RPMI7951 (cell line): ENCODE results near the gene BIK. TPM values are rescaled to one million over a fixed set of nuclear protein-coding genes. Genes with fewer than 3 reads are reported as not detected.
"Not testable (repeated sequence)": the region's sequence is repeated elsewhere in the genome, so short reads cannot be mapped to it uniquely, and the experiment has no call there.

ENCODE experiments used
- DNase-seq: peaks from one replicate; pipeline ENCODE4 v3.0.0-alpha.2; 2012; ENCODE audit warnings: low read depth
- total RNA-seq: library from RNA; depleted of rRNA; stranded (reverse); fragments of >200 nt; shearing (Covaris generic); gene quantifications from 2 replicates; pipeline ENCODE4 v1.2.3, GENCODE V29; 2014

The BIK gene
- total RNA-seq, 1 experiment from 2014 or later = not detected

- no peak for DNase-seq
These were observed 24.0 kb downstream of the BIK start for GRCh38 chr22:43134553-43134952.

GRCh38 chr22:43135565-43135964, 25.0 kb downstream of the BIK start:
- no peak for DNase-seq

DNA sequence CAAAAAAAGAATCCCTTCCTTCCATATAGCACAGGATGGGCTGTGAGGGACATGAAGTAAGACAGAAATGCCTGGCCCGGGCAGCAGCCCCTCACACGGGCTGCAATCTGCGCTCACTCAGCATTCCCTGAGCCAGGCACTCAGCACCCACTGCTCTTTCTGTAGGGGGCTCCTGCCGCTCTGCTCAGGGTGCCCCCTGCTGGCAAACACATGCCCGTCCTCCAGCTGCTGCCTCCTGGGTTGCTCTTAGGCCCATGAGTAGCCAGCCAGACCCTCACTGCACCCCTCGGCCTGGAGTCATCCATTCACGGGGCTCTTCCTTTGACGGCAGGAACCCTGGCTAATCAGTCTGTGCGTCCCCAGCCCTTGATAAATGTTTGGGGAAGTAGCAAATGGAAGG, 25.7 kb downstream of the BIK start:
- no peak for DNase-seq

DNA sequence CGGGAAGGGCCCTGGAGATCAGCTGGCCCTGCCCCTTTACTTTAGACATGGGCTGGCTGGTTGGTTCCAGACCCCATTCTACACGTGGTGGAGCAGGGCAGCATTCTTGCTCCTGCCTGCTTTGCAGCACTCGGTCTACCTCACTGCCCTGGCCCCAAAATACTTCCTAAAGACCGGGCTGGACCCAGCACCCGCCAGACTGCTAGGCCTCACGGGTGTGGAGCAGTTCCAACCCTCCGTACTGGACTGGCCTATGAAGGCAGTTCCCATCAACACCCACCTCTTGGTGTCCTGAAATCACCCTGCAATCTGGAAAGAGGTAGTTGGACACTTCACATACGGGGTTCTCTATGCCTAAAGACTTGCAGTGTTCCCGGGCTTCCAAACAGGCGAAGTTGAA, 26.3 kb downstream of the BIK start:
- DNase-seq = no peak

DNA sequence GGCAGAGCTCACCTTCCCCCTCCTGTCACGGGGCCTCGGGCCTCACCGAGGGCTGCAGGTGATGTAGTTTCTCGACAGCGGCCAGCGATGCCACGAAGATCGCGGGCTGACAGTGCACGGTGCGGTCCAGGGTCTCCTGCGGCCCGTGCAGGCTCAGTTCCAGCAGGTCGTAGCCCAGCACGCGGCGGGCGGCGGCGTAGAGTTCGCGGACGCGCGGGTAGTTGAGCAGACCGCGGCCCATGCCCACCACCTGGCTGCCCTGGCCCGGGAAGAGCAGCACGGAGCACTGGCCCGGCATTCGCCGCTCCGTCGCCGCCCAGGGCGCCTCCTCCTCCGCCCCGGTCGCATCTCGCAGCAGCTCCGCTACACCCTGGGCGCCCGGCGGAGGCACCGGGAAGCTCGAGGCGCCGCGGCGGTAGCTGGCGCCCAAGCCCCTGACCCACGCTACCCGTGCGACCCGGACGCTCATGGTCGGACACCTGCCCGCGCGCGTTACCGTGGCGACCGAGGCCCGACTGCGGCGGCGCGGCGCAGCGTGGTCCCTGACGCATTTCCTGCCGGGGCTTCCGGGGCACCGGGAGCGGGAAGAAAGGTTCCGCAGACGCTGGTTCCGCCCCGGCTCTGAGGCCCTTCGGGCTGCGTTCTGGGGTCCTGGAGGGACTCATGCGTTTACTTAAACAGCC, 32.5 kb downstream of the BIK start, which contains the start of gene MCAT:
TSS of gene MCAT (minus strand) at position 519 of the 683 bp plus-strand sequence. CDS start at position 469, 50 bp downstream.
- peak; percentile 74 for DNase-seq

DNA sequence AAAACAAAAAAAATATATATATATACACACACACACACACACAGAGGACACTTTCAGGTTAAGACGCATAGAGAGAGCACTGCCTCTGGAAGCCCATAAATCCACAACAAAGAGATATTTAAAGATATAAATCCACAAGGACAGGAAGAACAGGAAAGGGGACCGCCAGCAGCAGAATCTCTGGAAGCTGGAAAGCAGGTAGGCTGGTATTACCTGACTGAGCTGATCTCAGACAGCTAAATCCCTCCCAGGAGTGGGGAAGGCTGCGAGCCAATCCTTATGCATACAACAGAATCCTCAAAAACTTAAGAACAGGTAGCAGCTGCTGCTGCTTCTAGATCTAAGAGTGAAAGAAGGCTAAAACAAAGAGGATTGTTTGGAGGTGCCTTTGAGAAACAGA, 34.4 kb downstream of the BIK start:
- DNase-seq = no peak

GRCh38 chr22:43145371-43145770, 34.8 kb downstream of the BIK start:
- not testable (repeated sequence) for DNase-seq

GRCh38 chr22:43146332-43146731, 35.8 kb downstream of the BIK start:
- DNase-seq = not testable (repeated sequence)

DNA sequence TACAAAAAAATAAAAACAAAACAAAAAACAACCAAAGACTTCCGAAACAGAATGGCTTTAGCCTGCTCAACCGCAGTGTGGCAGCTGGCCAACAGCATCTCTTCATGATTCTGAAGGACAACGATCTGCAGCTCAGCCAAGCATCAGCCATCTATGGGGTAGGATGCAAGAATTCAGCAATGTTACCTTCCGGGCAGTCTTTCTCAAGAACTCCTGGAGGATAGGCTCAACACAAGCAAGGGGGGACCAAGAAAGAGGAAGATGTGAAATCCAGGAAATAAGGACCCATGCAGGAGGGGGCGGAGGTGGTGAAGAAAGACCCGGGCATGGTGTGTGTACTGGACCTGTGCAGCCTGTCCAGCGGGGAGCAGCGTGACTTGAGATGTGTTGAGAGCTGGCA, 37.3 kb downstream of the BIK start:
- no peak for DNase-seq

- no peak for DNase-seq
These were observed 38.0 kb downstream of the BIK start for GRCh38 chr22:43148581-43148980.

GRCh38 chr22:43150731-43151206, 40.2 kb downstream of the BIK start:
- DNase-seq = no peak

- peak; percentile 58 for DNase-seq
These were observed 40.9 kb downstream of the BIK start, which contains the start of gene TSPO for GRCh38 chr22:43151251-43152002. TSPO (plus strand) TSS chr22:43151559; CDS start chr22:43159239, 7,680 bp downstream.

DNA sequence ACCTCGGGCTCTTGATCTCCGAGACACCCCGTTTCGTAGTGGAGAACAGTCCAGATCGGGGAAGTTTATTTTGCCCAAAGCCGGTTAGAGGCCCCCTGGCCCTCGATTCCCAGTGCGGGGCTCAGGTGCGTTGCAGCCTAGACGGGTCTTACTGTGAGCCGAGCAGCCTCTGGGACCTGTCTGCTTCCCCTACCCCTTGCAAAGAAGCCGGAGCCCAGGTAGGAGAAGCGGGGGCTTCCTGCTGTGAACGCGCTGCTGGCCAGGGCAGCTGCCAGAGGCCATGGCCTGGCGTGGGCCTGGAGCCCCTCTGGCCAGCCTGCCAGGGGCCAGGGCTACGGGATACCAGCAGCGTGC, 41.4 kb downstream of the BIK start:
- no peak for DNase-seq

- DNase-seq = peak; percentile 71
These were observed 42.0 kb downstream of the BIK start for GRCh38 chr22:43152357-43153071.

GRCh38 chr22:43153899-43154298, 43.3 kb downstream of the BIK start:
- DNase-seq = no peak

- no peak for DNase-seq
These were observed 44.5 kb downstream of the BIK start for GRCh38 chr22:43154887-43155536.

- DNase-seq = no peak
These were observed 45.2 kb downstream of the BIK start for GRCh38 chr22:43155789-43156188.

DNA sequence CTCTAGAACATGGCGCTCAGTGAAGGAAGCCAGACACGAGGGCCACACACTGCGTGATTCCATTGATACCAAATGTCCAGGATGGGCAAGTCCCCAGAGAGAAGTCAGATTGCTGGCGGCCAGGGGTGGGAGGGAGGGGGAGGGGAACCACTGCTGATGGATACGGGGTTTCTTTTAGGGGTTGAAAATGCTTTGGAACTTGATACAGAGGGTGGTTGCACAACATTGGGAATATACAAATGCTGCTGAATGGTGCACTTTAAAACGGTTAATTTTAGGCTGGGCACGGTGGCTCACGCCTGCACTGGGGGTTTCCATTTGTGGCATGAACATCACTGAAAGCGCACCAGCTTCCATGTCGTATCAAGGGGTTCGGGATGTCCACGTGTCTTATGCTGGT, 45.9 kb downstream of the BIK start:
- no peak for DNase-seq

GRCh38 chr22:43157874-43158546, 47.5 kb downstream of the BIK start:
- DNase-seq = no peak

GRCh38 chr22:43158778-43159483, 48.4 kb downstream of the BIK start:
- no peak for DNase-seq
